HG02623 (cell line): ENCODE measurements around the gene ZNF654.
"Not testable (repeated sequence)": the region's sequence is repeated elsewhere in the genome, so short reads cannot be mapped to it uniquely, and the experiment has no call there.

Experiments used
- ATAC-seq: cut with Tn5 transposase; IDR thresholded peaks from one replicate; pipeline ENCODE4 v1.9.1; 2021; ENCODE audit warnings: moderate library complexity; ENCODE audit not compliant: unreplicated experiment

The ZNF654 gene

GRCh38 chr3:88059380-88060170, 520 bp downstream of the ZNF654 start:
- ATAC-seq = peak; percentile 2

- no peak for ATAC-seq
Measured at GRCh38 chr3:88061746-88062145, 2.7 kb downstream of the ZNF654 start.

GRCh38 chr3:88075072-88075471, 16.0 kb downstream of the ZNF654 start:
- no peak for ATAC-seq

GRCh38 chr3:88075497-88075896, 16.4 kb downstream of the ZNF654 start:
- no peak for ATAC-seq

- ATAC-seq = no peak
Measured at GRCh38 chr3:88076712-88077111, 17.7 kb downstream of the ZNF654 start.

GRCh38 chr3:88078932-88079331, 19.9 kb downstream of the ZNF654 start:
- no peak for ATAC-seq

GRCh38 chr3:88082854-88083253, 23.8 kb downstream of the ZNF654 start:
- no peak for ATAC-seq

- no peak for ATAC-seq
Measured at GRCh38 chr3:88084097-88084501, 25.0 kb downstream of the ZNF654 start.

- ATAC-seq = no peak
Measured at GRCh38 chr3:88090681-88091080, 31.6 kb downstream of the ZNF654 start.

- ATAC-seq = no peak
Measured at GRCh38 chr3:88092270-88092669, 33.2 kb downstream of the ZNF654 start.

GRCh38 chr3:88093266-88093665, 34.2 kb downstream of the ZNF654 start:
- ATAC-seq = no peak

- ATAC-seq = peak; percentile 89
Measured at GRCh38 chr3:88101142-88101541, 42.1 kb downstream of the ZNF654 start.

- ATAC-seq = no peak
Measured at GRCh38 chr3:88105325-88105724, 46.3 kb downstream of the ZNF654 start.

- ATAC-seq = no peak
Measured at GRCh38 chr3:88112289-88112688, 53.2 kb downstream of the ZNF654 start.

GRCh38 chr3:88113311-88114162, 54.5 kb downstream of the ZNF654 start:
- ATAC-seq = peak; percentile 91

GRCh38 chr3:88114878-88115549, 56.0 kb downstream of the ZNF654 start:
- ATAC-seq = no peak

- ATAC-seq = no peak
Measured at GRCh38 chr3:88117683-88118082, 58.6 kb downstream of the ZNF654 start.

- not testable (repeated sequence) for ATAC-seq
Measured at GRCh38 chr3:88118603-88119002, 59.5 kb downstream of the ZNF654 start.

- ATAC-seq = no peak
Measured at GRCh38 chr3:88123526-88123925, 64.5 kb downstream of the ZNF654 start.

GRCh38 chr3:88131695-88132094, 72.6 kb downstream of the ZNF654 start:
- ATAC-seq = no peak

- no peak for ATAC-seq
Measured at GRCh38 chr3:88132894-88133293, 73.8 kb downstream of the ZNF654 start.
